NCI-H146 treated with DMSO at 0.1 percent for 48 hours (cell line): ENCODE data around the gene ADORA1.

Source experiments
- DNase-seq: peaks from one replicate; lab custom pipeline; 2025; ENCODE audit not compliant: unreplicated experiment; lab: John Stamatoyannopoulos, UW

Gene ADORA1

GRCh38 chr1:203121186-203122015 lies 6.1 kb upstream of the ADORA1 start:
- DNase-seq: no peak

- DNase-seq: no peak
Observed at GRCh38 chr1:203122159-203122558, 5.4 kb upstream of the ADORA1 start.

- no peak for DNase-seq
Observed at GRCh38 chr1:203124011-203124410, 3.5 kb upstream of the ADORA1 start.

GRCh38 chr1:203124546-203125317 lies 2.8 kb upstream of the ADORA1 start:
- no peak for DNase-seq

GRCh38 chr1:203126151-203126865 lies 1.2 kb upstream of the ADORA1 start:
- no peak for DNase-seq

GRCh38 chr1:203126866-203127665 lies 460 bp upstream of the ADORA1 start:
- no peak for DNase-seq

- DNase-seq: no peak
Observed at GRCh38 chr1:203128431-203128715, 847 bp downstream of the ADORA1 start.

- no peak for DNase-seq
Observed at GRCh38 chr1:203128716-203129500, 1.4 kb downstream of the ADORA1 start.

GRCh38 chr1:203129501-203130231 lies 2.1 kb downstream of the ADORA1 start:
- no peak for DNase-seq

GRCh38 chr1:203130358-203130985 lies 2.9 kb downstream of the ADORA1 start:
- DNase-seq: no peak

GRCh38 chr1:203131548-203132200 lies 4.1 kb downstream of the ADORA1 start:
- no peak for DNase-seq

GRCh38 chr1:203133970-203134725 lies 6.6 kb downstream of the ADORA1 start:
- no peak for DNase-seq

- DNase-seq: no peak
Observed at GRCh38 chr1:203135636-203136305, 8.2 kb downstream of the ADORA1 start.

- no peak for DNase-seq
Observed at GRCh38 chr1:203136409-203137042, 9.0 kb downstream of the ADORA1 start.

- DNase-seq: no peak
Observed at GRCh38 chr1:203137324-203137723, 9.8 kb downstream of the ADORA1 start.

GRCh38 chr1:203138066-203138465 lies 10.5 kb downstream of the ADORA1 start:
- no peak for DNase-seq

GRCh38 chr1:203139976-203140475 lies 12.5 kb downstream of the ADORA1 start:
- DNase-seq: no peak
